ENCODE results near the gene PRSS35. TPM values are rescaled to one million over a fixed set of nuclear protein-coding genes. Genes with fewer than 3 reads are reported as not detected.

Gene PRSS35
- total and polyA plus RNA-seq, 2 donors (not counting 1 experiment from before 2014, with no cell fraction given), result not detected

DNA sequence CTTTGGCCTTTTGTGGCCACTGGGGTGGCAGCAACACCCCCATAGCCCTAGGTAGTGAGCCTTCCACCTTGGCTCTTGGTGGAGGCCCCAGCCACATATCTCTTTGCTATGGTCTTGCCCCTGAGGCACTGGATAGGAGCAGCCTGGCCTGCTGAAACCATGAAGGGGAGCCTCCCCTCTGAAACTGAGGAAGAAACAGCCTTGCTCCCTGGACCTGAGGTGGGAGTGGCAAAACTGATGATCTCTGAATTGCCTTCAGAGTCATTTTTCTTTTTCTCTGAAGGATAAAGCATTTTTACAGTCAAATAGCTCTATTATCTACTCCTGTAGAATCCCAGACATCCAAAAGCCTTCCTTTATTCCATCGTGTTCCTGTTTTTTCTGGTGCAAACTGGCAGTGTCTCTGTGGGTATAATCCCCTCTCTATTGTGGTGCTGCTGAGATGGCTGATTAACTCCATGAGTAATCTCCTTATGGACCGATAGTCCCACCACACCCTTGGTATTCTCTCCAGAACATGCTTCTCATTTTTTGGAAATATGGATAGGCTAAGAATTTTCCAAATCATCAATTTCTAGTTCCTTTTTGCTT lies 22.0 kb upstream of the PRSS35 start:
- Histone ChIP-seq H3K36me3 (replicated peaks in 1 of 2; ENCODE audit: control extremely low read depth in 1 of 2, control insufficient read depth in 1 of 2, extremely low read depth in 1 of 2, insufficient read depth in 2 of 2, low read length in 1 of 2) (no peaks in the 10 kb centered on the region), H3K27ac (ENCODE audit: low read length in 2 of 2) (no peak overlapping the region), H3K9me3 (ENCODE audit: control extremely low read depth in 1 of 3, control insufficient read depth in 2 of 3, insufficient read depth in 1 of 3, low read length in 2 of 3) (peaks cover 0 to 3% (median 0%) of the 10 kb centered on the region in 3 donors), H3K4me3 (ENCODE audit: control extremely low read depth in 1 of 5, extremely low read depth in 1 of 5, insufficient read depth in 1 of 5, low read depth in 2 of 5, low read length in 4 of 5) (no peak overlapping the region), H3K4me1 (ENCODE audit: control insufficient read depth in 2 of 2, insufficient read depth in 2 of 2, low read length in 2 of 2) (no peaks in the 10 kb centered on the region), H2AFZ (ENCODE audit: insufficient read depth, low read depth, low read length, poor library complexity, severe bottlenecking) (no peak overlapping the region), H3K4me2 (replicated peaks; ENCODE audit: low read depth, low read length, poor library complexity, severe bottlenecking) (no peak overlapping the region), H3K27me3 (replicated peaks in 1 of 4; ENCODE audit: control extremely low read depth in 1 of 4, control insufficient read depth in 3 of 4, insufficient read depth in 4 of 4, low read length in 3 of 4) (no peaks in the 10 kb centered on the region), H3K9ac (ENCODE audit: low read length) (no peak overlapping the region), H3K79me2 (ENCODE audit: control insufficient read depth, insufficient read depth, low read length) (no peaks in the 10 kb centered on the region), H4K20me1 (ENCODE audit: control insufficient read depth, insufficient read depth, low read length, poor library complexity, severe bottlenecking) (no peaks in the 10 kb centered on the region)
- ATAC-seq (ENCODE audit: low read depth), result no peak
- ChIA-PET CTCF (no interaction called here), POLR2A (no interaction called here)
- WGBS (ENCODE audit: insufficient coverage), result no CpG with 5 or more reads among the region's 2 CpGs
- Mint-ChIP-seq H3K4me1 (no peaks in the 10 kb centered on the region), H3K4me3 (no peak overlapping the region), H3K9me3 (ENCODE audit: insufficient read depth) (peaks cover 2% of the 10 kb centered on the region), H3K27me3 (no peaks in the 10 kb centered on the region), H3K27ac (no peak overlapping the region)
- intact Hi-C loops (cut with micrococcal nuclease), result no loop called here
- DNase-seq, result no peak
- no peak for TF ChIP-seq EZH2 (IDR thresholded peaks at IDR 0.05; ENCODE audit: borderline replicate concordance, insufficient read depth, low read depth, low read length, poor library complexity, severe bottlenecking)
- TF ChIP-seq, protein P1, sequence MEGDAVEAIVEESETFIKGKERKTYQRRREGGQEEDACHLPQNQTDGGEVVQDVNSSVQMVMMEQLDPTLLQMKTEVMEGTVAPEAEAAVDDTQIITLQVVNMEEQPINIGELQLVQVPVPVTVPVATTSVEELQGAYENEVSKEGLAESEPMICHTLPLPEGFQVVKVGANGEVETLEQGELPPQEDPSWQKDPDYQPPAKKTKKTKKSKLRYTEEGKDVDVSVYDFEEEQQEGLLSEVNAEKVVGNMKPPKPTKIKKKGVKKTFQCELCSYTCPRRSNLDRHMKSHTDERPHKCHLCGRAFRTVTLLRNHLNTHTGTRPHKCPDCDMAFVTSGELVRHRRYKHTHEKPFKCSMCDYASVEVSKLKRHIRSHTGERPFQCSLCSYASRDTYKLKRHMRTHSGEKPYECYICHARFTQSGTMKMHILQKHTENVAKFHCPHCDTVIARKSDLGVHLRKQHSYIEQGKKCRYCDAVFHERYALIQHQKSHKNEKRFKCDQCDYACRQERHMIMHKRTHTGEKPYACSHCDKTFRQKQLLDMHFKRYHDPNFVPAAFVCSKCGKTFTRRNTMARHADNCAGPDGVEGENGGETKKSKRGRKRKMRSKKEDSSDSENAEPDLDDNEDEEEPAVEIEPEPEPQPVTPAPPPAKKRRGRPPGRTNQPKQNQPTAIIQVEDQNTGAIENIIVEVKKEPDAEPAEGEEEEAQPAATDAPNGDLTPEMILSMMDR (IDR thresholded peaks at IDR 0.05), result no peak

DNA sequence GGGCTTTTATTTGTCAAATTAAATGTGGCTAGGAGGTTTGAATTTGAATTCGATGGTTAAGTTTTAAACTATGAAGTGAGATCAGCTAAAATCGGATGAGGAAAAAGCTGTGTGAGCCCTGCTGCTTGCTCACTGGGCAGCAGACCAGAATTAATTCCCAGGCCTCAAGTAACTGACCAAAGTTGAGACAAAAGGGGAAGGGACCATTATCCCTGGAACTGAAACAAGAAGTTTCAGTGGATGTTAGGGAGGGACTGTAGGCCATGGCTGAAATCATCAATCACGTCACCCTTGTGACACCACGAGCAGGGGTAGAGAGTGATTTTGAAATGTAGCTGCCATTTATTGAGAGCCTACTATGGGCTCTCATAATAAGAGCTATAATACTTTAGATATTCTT lies 7.0 kb upstream of the PRSS35 start:
- Mint-ChIP-seq H3K4me1 (no peaks in the 10 kb centered on the region), H3K27me3 (peaks cover 11% of the 10 kb centered on the region), H3K27ac (no peak overlapping the region), H3K9me3 (ENCODE audit: insufficient read depth) (peaks cover 7% of the 10 kb centered on the region), H3K4me3 (no peak overlapping the region)
- no peaks in the 10 kb centered on the region for H3K36me3 ChIP-seq (replicated peaks in 1 of 2; ENCODE audit: control extremely low read depth in 1 of 2, control insufficient read depth in 1 of 2, extremely low read depth in 1 of 2, insufficient read depth in 2 of 2, low read length in 1 of 2)
- TF ChIP-seq, protein P1 (IDR thresholded peaks at IDR 0.05), result no peak
- TF ChIP-seq EZH2 (IDR thresholded peaks at IDR 0.05; ENCODE audit: borderline replicate concordance, insufficient read depth, low read depth, low read length, poor library complexity, severe bottlenecking), result no peak
- no peaks in the 10 kb centered on the region for H3K27me3 ChIP-seq (replicated peaks in 1 of 4; ENCODE audit: control extremely low read depth in 1 of 4, control insufficient read depth in 3 of 4, insufficient read depth in 4 of 4, low read length in 3 of 4)
- ChIA-PET CTCF (interaction anchor here (0.6 to 1.7 kb wide), 3 partner anchors 9 to 161 kb away, joined by 3 to 9 read pairs (median 3); no protein-coding TSS in a partner anchor), POLR2A (no interaction called here)
- H3K4me2 ChIP-seq (replicated peaks; ENCODE audit: low read depth, low read length, poor library complexity, severe bottlenecking), result no peak overlapping the region
- no peak overlapping the region for H2AFZ ChIP-seq (ENCODE audit: insufficient read depth, low read depth, low read length, poor library complexity, severe bottlenecking)
- H4K20me1 ChIP-seq (ENCODE audit: control insufficient read depth, insufficient read depth, low read length, poor library complexity, severe bottlenecking), result no peaks in the 10 kb centered on the region
- no peak for DNase-seq
- H3K4me3 ChIP-seq (ENCODE audit: control extremely low read depth in 1 of 5, extremely low read depth in 1 of 5, insufficient read depth in 1 of 5, low read depth in 2 of 5, low read length in 4 of 5), result no peak overlapping the region
- no peaks in the 10 kb centered on the region for H3K4me1 ChIP-seq (ENCODE audit: control insufficient read depth in 2 of 2, insufficient read depth in 2 of 2, low read length in 2 of 2)
- ATAC-seq (ENCODE audit: low read depth), result no peak
- 37% methylated on average over 2 of the region's 4 CpGs for WGBS (ENCODE audit: insufficient coverage)
- H3K9ac ChIP-seq (ENCODE audit: low read length), result no peak overlapping the region
- H3K27ac ChIP-seq (ENCODE audit: low read length in 2 of 2), result no peak overlapping the region
- no peaks in the 10 kb centered on the region for H3K9me3 ChIP-seq (ENCODE audit: control extremely low read depth in 1 of 3, control insufficient read depth in 2 of 3, insufficient read depth in 1 of 3, low read length in 2 of 3)
- intact Hi-C loops (cut with micrococcal nuclease), result no loop called here
- no peaks in the 10 kb centered on the region for H3K79me2 ChIP-seq (ENCODE audit: control insufficient read depth, insufficient read depth, low read length)
